C4-2B (cell line): Measurements from ENCODE around the gene CEACAM8.

Experiments used
- CTCF ChIP-seq: fragments of 450-650 bp; conservative IDR thresholded peaks from 2 replicates; pipeline ENCODE4 v1.5.1; 2017; ENCODE audit warnings: mild to moderate bottlenecking
- ZFX ChIP-seq: fragments of 450-650 bp; IDR thresholded peaks from 2 replicates; pipeline ENCODE4 v1.6.1; 2017

GRCh38 chr19:42534391-42534790 lies 60.3 kb downstream of the CEACAM8 start:
- TF ChIP-seq CTCF: no peak
- no peak for TF ChIP-seq ZFX
